HG02840 (cell line): ENCODE measurements around the gene TAP2.
"Not testable (repeated sequence)": the region's sequence is repeated elsewhere in the genome, so short reads cannot be mapped to it uniquely, and the experiment has no call there.

Source experiments
- ATAC-seq: cut with Tn5 transposase; IDR thresholded peaks from one replicate; pipeline ENCODE4 v1.9.1; 2021; ENCODE audit warnings: mild to moderate bottlenecking, moderate library complexity, moderate number of reproducible peaks; ENCODE audit not compliant: unreplicated experiment, low FRiP score

The TAP2 gene

DNA sequence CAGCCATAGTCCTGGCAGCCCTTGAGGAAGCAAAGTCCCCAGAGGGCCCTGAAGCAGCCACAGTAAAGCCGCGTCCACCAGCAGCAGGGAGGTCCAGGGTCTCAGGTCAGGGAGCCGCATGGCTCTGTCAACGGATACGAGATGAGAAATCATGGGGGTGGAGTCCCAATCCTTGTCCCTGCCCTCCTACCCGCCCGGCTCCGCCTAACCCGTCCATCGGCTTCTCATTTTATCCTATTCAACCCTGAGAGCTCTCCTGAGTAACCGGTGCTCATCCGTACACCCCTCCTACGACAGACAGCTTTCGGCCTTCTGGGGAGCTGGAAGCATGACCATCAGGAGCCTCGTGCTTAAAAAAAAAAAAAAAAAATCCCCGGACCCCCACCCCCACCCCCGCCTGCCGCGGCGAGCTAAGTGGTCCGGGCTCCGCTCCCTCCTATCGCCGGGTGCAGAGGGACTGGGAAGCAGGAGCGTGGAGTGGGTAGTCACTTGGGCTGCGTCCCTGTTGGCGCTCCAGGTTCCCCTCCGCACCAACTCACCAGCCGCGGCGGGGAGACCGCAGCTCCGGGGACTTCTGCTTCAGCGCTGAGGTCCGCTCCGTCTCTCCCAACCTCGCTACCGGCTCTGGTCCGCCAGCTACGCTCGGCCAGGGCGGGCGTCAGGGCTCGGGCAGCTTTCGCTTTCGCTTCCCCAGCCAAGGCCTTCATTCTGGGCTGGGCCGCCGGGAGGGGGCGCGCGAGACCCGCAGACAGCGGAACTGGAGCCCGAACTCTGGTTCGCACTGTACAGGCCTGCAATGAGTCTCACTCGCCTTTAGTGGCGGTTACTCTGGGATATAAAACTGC is at the start of gene TAP2:
Gene TAP2, minus strand, starts transcription at position 626 of the 845 bp plus-strand sequence. Its CDS starts 506 bp downstream, at position 120.
- peak; percentile 74 for ATAC-seq

DNA sequence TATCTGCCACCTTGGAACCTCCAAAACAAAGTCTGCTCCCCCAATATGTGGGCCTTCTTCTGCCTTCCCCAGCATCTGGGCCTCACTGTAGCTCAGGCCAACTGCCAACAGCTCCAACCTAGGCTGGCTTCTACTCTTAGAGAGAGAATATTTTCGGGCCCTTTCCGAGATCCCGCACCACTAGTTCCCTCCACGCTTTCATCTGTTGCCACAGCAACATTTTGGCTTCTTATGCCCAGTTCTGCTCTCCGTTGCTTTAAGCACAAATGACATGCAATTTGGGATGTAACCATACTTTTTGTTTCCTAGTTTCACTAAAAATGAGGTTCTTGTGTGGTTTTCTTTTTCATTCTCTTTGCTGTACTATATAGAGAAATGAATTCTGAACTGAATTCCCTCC is 49.1 kb upstream of the TAP2 start:
- ATAC-seq: no peak

DNA sequence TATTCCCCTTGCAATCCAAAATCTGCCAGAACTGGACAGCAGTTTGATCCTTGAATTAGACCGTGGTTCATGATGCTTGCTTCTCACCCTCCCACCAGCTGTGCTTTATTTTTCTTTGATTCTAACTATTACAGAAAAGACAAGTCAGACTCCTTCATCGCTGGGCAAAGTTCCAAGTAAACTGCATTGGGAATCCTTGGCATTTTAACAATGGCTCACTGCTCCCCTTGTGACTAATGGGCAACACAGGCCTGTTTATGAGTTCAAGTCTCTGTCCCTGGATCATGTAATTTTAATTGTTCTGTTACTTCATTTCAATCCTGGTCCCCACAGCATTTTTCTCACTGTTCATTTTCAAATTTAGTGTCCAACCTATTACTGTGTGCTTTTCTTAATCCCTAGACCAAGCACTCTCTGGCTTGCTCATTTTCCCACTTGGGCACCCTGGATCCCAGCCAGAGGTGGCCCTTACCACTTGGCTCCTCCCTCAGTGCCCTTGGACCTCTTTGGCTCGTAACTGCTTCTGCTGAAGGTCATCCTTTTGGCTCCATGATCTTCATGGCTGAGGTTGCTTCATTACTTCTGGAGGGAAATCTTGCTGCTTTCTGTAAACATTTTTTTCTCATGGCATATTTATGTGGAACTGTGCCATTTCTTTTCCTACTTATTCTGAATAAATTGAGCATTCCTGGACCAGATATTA is 48.3 kb upstream of the TAP2 start:
- ATAC-seq: no peak

DNA sequence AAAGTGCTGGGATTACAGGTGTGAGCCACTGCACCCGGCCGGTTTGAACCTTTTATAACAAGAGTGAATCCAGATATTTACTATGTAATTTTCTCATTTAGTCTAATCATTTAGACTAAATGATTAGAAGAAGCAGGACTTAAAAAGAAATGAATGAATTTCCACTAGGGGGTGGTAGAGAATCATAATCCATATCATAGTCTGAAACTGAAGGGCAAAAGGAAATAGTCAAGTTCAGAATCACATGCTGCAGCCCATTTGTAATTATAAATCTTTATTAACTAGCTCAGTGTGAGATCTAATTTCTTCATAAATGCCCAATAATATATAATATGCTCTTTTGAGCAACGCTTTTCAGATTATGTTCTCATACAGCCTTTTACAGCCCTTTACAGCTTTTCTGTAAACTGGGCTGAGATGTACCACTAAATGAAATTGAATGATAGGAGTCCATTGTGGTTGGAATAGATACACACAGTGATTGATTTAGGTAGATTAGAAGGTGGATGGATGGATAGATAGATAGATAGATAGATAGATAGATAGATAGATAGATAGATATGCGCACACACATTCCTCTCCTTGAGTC is 47.3 kb upstream of the TAP2 start:
- ATAC-seq: no peak

DNA sequence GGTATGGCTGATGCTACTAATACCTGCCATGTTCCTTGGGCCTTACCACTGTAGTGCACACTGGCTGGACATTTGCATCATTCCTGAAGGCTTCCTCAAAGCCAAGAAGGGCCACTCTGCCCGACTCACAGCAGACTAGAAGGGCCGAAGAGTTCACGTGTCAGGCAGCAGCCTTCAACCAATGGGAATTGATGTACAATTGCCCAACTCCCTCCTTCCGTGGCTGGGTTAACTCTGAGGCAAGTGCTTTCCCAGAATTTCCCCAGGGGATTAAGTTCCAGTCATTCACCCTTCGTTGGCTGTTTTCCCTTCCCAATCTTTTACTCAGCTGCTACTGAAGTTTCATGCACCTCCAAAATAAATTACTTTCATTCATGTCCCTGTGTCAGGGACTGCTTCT is 45.2 kb upstream of the TAP2 start:
- ATAC-seq: no peak

DNA sequence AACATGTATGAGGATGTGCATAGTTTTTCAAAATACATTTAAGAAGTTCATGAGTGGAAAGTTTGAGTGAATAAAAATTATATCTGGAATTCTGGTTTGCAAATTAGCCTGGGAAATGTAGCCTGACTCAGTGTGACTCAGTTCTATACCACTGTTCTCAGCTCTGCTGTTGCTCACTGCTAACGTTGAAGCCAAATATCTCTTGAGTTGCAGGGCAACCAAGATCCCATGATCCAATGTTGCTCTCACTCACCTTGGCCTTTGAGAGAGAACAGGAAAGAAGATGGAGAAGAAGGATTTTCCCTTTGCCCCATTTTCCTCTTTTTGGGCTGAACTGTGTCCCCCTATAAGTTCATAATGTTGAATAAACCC is 44.3 kb upstream of the TAP2 start:
- ATAC-seq: no peak

DNA sequence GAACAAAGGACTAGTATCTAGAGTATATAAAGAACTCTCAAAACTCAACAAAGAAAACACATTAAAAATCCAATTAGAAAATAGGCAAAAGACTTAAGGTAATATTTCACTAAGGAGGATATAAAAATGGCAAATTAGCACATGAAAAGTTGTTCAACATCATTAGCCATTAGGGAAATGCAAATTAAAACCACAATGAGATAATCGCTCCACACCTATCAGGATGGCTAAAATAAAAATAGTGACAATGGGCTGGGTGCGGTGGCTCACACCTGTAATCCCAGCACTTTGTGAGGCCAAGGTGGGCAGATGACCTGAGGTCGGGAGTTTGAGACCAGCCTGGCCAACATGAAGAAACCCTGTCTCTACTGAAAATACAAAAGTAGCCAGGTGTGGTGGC is 42.4 kb upstream of the TAP2 start:
- not testable (repeated sequence) for ATAC-seq

DNA sequence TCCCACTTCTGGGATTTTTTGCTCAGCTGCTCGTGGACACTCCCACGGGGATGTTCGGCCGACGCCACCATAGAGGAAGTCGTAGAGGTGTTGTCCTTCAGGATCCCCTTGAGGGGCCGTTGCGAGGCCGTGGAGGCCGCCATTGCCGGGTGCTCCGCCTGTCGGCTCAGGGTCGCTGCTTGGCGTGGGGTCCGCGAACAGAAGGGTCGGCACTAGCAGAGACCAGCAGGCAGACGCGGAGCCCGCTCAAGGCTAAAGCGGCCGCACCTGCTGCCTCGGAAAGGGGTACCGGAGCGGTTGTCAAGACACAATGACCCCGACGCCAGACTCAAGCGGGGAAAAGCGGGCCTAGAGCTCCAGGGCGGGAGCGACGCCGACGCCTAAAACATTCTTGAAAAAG is 41.2 kb upstream of the TAP2 start:
- ATAC-seq: no peak

DNA sequence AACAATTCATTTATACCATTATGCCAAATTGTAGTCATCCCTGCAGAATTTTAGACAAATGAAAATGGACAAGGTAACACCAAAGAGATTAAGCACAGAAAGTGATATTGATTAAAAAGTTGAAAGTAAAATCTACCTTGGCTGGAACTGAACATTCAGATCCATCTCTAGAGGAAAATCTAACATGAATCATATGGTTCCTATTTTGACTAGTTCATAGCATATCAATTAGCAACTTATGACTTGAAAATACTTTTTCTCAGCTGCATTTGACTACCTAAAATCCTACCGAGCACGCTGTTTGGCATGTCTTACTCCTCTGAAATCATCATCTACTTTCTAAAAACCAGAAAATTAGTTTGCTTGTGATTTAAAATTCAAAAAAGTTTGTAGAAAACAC is 38.1 kb upstream of the TAP2 start:
- ATAC-seq: no peak

DNA sequence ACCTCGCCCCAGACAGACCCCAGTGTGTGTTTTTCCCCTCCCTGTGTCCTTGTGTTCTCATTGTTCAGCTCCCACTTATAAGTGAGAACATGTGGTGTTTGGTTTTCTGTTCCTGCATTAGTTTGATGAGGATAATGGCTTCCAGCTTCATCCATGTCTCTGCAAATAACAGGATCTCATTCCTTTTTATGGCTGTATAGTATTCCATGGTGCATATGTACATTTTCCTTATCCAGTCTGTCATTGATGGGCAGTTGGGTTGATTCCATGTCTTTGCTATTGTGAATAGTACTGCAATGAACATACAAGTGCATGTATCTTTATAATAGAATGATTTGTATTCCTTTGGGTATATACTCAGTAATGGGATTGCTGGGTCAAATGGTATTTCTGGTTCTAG is 35.4 kb upstream of the TAP2 start:
- ATAC-seq: not testable (repeated sequence)

DNA sequence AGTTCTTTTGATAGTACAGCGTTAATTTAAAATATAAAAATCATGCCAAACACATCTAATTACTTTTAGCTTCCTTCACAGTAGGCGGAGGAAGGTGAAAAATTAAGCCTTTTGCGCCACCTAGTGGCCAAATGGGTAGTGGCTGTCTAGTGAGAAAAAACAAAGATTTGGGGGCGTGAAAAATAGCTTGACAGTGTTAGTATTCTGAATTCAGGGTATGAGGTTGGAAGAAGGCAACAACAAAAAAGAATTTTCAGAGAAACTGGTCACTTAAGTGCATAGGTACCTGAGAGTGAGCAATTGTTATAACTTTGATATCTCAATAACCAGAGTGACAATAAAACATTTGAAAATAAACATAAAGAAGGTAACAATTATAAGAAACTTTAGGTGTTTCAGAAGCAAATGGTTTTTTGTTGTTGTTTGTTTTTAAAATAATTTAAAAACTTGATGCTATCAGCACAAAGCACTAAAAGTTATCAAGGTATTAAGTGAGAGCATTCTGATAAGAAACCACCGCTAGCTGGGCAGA is 29.8 kb upstream of the TAP2 start:
- ATAC-seq: no peak

DNA sequence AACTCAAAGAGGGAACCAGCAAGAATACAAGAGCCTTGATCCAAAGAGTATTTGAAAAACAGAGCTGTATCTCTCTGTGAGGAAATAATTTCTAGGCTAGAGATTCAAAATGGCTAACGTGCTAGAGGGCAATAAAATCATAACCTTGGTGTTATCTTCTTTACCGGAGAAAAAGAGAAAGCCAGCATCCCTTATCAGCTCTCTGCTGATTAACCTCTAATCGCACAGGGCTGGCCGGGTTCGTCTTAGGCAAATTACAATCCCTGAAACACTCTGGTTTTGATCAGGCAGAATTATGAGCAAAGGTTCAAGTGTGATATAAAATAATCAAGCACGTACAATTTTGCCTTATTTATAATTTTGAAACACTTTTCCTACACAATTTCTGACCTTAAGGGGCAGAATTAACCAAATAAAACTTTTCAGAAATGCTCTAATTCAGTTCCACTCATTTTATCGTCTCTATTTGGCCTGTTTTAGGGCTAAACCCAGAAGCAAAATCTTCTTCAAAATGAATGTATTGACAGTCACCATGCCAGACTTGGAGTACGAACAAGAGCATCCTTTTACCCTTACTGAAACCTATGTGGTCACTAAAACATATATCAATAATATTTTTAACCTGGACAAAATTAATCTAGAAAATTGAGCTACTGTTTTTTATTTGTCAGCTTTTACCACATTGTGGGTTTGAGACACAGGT is 29.2 kb upstream of the TAP2 start:
- ATAC-seq: no peak

DNA sequence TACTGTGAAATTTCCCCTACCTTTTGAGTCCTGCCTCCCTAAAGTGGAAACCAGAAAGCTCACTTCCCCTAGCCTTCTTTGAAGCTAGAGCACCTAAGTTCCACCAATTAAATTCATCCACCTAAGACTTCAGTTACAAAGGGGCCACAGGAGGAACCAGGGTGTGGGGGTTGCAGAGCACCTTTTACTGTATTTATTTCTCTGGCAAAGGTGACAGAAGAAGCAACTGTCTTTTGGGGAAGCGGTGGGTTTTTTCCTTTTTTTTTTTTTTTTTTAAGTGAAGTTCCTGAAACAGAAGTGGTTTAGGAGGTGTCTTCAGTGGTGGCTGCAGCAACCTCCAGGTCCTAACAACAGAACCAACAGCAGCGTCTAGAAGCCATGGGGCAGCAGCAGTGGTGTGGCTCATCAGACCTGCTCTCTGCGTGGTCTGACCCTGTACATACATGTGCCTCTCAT is 28.5 kb upstream of the TAP2 start:
- ATAC-seq: no peak

DNA sequence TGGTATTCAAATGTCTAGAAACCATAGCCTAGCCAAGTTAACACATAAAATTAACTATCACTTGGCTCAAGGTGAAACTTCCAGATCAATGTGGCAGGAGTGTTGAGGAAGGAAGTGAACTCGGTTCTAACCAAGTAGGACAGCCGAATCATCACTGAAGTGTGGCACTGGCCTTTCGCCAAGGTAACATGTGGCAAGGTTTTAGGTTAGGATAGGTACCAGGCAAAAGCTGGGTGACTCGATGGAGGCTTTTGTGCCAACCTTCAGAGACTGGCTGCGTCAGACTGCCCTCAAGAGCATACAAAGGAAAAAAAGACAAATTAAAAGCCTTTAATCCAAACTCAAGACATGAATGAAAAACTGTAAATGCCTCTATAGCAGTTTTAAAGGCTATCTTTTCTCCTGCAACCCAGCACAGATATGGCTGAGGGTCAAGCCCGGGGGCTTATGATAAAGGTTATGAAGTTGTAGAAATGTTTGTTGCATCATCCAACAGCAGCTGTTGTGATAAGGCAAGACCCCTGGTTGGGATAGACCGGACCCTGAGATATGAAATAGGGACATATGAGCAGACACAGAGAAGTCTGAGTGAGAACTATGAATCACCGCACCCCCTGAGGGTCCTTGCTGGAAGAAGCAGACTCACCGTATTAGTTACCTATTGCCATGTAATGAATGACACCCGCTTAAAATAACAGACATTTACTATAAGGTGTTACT is 27.3 kb upstream of the TAP2 start:
- no peak for ATAC-seq

DNA sequence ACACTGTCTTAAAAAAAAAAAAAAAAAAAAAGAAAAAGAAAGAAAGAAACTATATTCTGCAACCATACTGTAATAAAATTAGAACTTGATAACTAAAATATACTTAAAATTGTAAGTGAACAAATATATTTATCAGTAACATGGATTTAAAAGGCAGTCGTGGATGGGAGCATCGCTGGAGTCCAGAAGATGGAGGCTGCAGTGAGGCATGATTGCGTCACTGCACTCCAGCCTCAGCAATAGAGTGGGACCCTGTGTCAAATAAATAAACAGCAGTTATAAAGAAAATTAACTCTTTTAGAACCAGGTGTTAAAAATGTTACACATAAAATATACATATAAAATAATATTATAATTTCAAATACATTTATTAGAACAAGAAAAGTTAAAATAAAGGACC is 24.2 kb upstream of the TAP2 start:
- ATAC-seq: no peak

DNA sequence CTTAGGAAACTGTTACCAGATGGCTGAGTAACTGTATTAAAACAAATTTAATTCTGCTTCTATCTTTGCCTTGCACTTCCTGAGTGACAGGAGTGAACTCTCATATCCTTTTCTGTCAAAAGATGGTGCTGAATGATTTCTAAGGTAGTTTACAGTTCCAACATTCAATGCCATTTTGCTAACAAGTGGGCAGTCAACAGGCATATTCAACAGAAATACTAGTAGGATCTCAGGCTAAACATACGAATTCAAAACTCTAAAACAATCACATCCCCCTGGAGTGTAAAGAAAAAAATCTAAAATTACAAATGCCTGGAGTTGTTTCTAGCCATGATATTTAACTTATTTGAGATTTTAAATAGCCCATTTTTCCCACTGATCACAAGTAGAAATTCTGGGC is 22.1 kb upstream of the TAP2 start:
- ATAC-seq: no peak

DNA sequence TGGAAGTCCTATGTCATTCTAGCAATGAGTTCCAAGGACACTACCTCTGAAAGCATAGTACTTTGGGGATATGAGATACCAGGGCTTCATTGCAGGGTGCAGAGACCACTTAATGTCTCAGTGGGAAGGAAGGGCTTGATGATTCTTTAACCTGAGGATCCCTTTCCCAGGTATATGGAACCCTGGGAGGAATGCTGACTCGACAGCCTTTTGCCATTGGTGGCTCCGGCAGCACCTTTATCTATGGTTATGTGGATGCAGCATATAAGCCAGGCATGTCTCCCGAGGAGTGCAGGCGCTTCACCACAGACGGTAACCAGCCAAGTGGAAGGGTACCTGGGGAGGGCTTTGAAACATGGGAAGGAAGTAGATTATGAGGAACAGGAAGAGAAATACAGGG is 19.7 kb upstream of the TAP2 start:
- ATAC-seq: no peak

DNA sequence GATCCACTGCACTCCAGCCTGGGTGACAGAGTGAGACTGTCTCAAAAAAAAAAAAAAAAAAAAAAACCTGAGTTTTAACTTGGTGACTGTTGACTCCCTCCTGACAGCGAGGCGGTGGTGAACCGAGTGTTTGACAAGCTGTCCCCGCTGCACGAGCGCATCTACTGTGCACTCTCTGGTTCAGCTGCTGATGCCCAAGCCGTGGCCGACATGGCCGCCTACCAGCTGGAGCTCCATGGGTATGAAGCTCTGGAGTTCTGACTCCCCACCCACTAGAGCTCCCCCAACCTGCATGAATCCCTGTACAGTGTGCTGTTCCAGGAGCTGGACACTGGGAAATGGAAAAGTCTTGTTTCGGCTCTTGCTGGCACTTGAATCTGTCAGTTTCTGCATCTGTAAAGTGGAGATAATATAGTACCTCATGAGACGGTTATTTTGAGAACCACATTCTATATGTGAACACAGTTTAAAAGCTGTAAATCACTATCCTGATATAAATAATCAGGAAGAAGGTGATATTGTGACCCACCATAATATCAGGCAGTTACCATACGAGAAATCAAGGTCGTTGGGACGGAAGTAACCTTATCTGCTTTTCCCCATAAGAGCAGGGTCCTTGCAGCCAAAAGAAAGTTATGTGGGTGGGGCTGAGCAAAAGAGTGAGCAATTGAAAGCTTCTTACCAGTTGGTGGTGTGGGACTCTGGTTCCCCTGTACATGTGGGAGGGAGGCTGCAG is 18.8 kb upstream of the TAP2 start:
- no peak for ATAC-seq

DNA sequence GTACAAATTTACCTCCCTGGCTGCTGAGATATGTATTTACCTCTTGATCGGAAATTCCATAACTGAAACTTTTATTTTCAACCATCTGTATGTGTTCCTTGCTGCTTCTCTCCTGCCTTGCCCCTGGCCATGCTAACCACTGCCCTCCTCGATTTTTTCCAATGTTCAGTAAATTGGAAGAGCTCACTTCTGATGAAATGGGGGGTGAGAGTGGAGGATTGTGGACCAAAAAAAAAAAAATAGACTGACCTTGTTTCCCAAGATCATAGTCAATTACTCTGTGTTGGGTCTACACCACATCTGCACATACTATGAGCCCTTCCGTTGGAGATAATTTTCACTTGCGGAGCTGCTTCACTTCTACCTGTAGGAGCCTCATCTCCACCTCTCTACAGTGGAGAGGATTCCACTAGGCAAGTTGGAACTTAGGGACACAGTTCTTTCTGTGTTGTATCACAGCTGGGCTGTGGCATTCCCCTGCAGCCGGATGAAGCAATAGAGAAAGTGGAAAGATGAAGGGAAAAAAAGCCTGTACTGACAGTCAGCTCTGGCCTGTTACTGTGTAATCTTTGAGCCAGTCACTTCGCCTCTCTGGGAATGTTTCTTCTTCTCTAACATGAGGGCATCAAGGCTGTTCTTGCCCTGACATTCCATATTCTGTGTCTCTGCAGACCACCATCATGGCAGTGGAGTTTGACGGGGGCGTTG is 17.1 kb upstream of the TAP2 start:
- ATAC-seq: no peak
